ENCODE measurements around the gene MZT2B.
"Not testable (repeated sequence)": the region's sequence is repeated elsewhere in the genome, so short reads cannot be mapped to it uniquely, and the experiment has no call there.

DNA sequence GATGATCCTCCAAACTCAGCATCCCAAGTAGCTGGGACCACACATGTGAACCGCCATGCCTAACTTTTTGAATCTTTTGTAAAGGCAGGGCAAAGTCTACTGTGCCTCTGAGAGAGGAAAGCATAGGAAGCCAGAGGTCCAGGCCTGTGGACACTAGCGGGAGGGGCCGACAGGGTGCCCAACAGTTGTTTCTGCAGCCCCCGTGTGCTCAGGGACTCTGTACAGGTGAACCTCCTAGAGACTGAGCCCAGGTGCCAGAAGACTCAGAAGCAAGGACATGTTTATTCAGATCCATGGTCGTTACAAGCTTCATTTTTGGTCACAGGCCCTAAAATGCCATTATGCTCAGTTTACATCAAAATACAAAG lies 30.9 kb upstream of the MZT2B start:
- TF ChIP-seq ZNF484 (CRISPR knock-in tag; IDR thresholded peaks at IDR 0.05; ENCODE audit: borderline replicate concordance, low read depth); ZBTB21 (CRISPR knock-in tag; IDR thresholded peaks at IDR 0.05); ZNF569 (CRISPR knock-in tag; IDR thresholded peaks at IDR 0.05; ENCODE audit: borderline replicate concordance); CTCF (CRISPR knock-in tag; IDR thresholded peaks at IDR 0.05): not testable (repeated sequence)

Data from HepG2 (cell line).